Brain microvascular endothelial cell (primary cell): ENCODE measurements around the gene FLNA.

Experiments used
- DNase-seq: peaks from one replicate; pipeline ENCODE4 v3.0.0-alpha.2; 2020
- H3K27ac ChIP-seq: fragments of 250-450 bp; sonication (Bioruptor Pico); 2 replicates; pipeline ENCODE4 v1.5.1; 2020; ENCODE audit warnings: mild to moderate bottlenecking, moderate library complexity
- H3K27me3 ChIP-seq: fragments of 250-450 bp; sonication (Bioruptor Pico); replicated peaks from 2 replicates; pipeline ENCODE4 v1.5.1; 2020; ENCODE audit warnings: mild to moderate bottlenecking
- H3K36me3 ChIP-seq: fragments of 250-450 bp; sonication (Bioruptor Pico); replicated peaks from 2 replicates; pipeline ENCODE4 v1.5.1; 2020; ENCODE audit warnings: mild to moderate bottlenecking
- H3K4me3 ChIP-seq: 2 replicates; pipeline ENCODE4 v1.5.1; 2011; ENCODE audit warnings: low read depth, mild to moderate bottlenecking, control low read depth, low read length, moderate library complexity
- CTCF ChIP-seq: IDR thresholded peaks from 2 replicates; pipeline ENCODE4 v1.5.1; 2011; ENCODE audit warnings: low read depth, mild to moderate bottlenecking, moderate library complexity, low read length, control low read depth, inconsistent platforms; ENCODE audit errors: missing control alignments
- in situ Hi-C: cut with HindIII; loops from 2 replicates; pipeline ENCODE4 v1.10.0; 2017; ENCODE audit warnings: low sequenced_read_pairs, low pct_ligation_motif_present

The FLNA gene

GRCh38 chrX:154358011-154358410, 16.4 kb downstream of the FLNA start:
- Histone ChIP-seq H3K27ac (no peak overlapping the region), H3K27me3 (no peaks in the 10 kb centered on the region), H3K36me3 (peaks cover 95% of the 10 kb centered on the region), H3K4me3 (no peak overlapping the region)
- no peak for TF ChIP-seq CTCF
- no peak for DNase-seq
- in situ Hi-C loops: no loop called here

GRCh38 chrX:154357205-154357604, 17.2 kb downstream of the FLNA start:
- H3K27ac ChIP-seq: no peak overlapping the region
- H3K27me3 ChIP-seq: no peaks in the 10 kb centered on the region
- in situ Hi-C loops: no loop called here
- TF ChIP-seq CTCF: no peak
- DNase-seq: no peak
- no peak overlapping the region for H3K4me3 ChIP-seq
- peaks cover 95% of the 10 kb centered on the region for H3K36me3 ChIP-seq

GRCh38 chrX:154356596-154356995, 17.8 kb downstream of the FLNA start:
- peaks cover 95% of the 10 kb centered on the region for H3K36me3 ChIP-seq

GRCh38 chrX:154355776-154356140, 18.7 kb downstream of the FLNA start:
- H3K27ac ChIP-seq: no peak overlapping the region
- in situ Hi-C loops: no loop called here
- TF ChIP-seq CTCF: no peak
- no peak overlapping the region for H3K4me3 ChIP-seq
- no peak for DNase-seq
- no peaks in the 10 kb centered on the region for H3K27me3 ChIP-seq
- H3K36me3 ChIP-seq: peaks cover 100% of the 10 kb centered on the region

More at GRCh38 chrX:154356596-154356995, 17.8 kb downstream of the FLNA start:
- no peak overlapping the region for H3K4me3 ChIP-seq
- H3K27ac ChIP-seq: no peak overlapping the region
- no peaks in the 10 kb centered on the region for H3K27me3 ChIP-seq
- in situ Hi-C loops: no loop called here
- DNase-seq: no peak
- no peak for TF ChIP-seq CTCF

- H3K27ac ChIP-seq: no peak overlapping the region
- DNase-seq: no peak
- no peak for TF ChIP-seq CTCF
- H3K27me3 ChIP-seq: no peaks in the 10 kb centered on the region
- peaks cover 100% of the 10 kb centered on the region for H3K36me3 ChIP-seq
- H3K4me3 ChIP-seq: no peak overlapping the region
- in situ Hi-C loops: no loop called here
Observed at GRCh38 chrX:154355094-154355775, 19.2 kb downstream of the FLNA start.

- Histone ChIP-seq H3K27me3 (no peaks in the 10 kb centered on the region), H3K4me3 (no peak overlapping the region), H3K36me3 (peaks cover 98% of the 10 kb centered on the region), H3K27ac (no peak overlapping the region)
- DNase-seq: no peak
- in situ Hi-C loops: no loop called here
- TF ChIP-seq CTCF: no peak
Observed at GRCh38 chrX:154354516-154354915, 19.9 kb downstream of the FLNA start.
